Cerebellar cortex (tissue), 1 donor: ENCODE results near the gene TBRG1.

Experiments used
- DNase-seq: peaks from one replicate; pipeline ENCODE4 v3.0.0-alpha.2; 2015; ENCODE audit warnings: low spot score

Gene TBRG1

GRCh38 chr11:124612567-124613246 is 10.0 kb upstream of the TBRG1 start:
- no peak for DNase-seq

DNA sequence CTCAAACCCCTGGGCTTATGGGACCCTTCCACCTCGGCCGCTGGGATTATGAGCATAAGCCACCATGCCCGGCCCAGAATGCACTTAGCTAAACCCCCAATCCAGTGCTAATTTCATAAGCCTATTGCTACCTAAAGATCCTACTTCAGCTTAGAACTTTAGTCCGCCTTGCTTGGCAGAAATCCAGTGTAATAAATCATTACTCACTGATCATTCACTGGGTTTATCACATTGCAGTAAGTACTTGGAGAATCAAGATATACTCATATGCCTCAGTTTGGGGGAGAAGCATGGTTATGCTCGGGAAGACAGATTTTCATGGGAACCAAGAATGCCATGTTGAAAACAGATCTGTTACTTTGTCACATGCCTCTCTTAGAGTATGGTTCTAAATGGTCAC is 3.8 kb upstream of the TBRG1 start:
- DNase-seq = no peak

DNA sequence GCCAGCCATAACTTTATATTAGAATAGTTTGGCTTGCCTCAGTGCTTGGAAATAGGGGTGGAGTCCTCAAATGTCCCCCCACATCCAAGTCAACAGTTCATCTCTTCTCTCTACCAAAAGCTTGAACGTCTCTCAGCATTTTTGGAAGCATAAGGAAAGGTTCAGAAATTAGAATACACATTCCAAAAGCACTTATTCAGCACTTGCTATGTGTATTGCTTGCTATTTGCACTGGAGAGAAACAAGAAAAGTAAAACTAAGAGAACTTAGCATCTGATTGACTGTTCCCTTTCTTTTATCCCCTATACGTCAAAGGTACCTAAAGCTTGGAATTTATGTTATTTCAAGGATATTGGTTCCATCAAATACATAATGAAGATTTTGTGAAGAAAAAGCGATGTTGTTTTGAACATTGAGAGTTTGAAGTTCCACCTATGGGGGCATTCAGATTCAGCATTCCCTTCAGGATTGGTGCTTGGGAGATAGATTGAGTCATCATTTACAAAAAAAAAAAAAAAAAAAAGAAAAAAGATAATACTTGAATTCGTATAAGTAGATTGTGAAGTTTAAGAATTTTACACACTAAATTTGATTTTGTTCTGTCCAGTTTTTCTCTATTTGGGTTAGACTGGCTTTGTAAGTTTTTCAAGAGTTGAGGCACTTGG is 1.3 kb downstream of the TBRG1 start:
- DNase-seq = no peak

DNA sequence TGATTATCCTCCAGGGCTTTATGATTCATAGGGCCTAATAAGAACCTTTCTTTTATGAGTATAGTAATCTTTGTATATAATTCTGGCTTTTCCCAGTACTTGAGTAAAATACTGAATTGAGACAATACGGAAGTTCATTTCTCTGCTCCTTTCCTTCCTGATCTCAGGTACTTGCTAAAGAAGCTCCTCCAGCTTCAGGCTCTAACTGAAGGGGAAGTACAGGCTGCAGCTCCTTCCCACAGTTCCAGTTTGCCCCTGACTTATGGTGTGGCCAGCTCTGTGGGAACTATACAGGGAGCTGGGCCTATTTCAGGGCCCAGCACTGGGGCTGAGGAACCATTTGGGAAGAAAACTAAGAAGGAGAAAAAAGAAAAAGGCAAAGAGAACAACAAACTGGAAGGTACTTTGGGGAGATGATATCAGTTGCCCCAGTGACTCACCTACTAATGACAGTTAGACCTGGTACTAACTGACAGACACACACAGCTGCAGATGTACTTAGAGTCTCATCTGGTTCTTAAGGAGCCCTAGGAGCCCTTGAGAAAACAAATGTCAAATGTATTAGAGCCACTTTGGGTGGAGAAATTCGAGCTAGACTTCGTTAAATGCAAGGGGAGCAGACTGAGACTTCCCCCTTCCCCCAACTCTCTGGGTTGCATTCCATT is 3.0 kb downstream of the TBRG1 start:
- DNase-seq = no peak

DNA sequence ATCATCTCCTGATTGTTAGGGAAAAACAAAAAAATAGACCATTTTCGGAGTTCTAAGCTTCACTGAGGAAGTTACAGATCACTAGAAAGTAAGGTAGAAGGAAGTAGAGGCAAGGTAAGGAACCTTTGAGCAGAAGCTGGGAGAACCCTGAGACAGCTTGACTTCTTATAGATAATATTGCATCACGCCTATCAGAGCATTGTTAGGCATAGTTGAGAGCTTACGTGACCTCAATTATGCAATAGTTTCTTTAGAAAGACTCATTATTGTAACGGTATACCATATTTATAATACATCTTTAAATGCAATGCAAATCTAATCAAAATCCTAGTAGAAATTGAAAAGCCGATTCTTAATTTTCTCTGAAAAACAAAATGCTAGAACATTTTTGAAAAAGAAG is 4.9 kb downstream of the TBRG1 start:
- no peak for DNase-seq

DNA sequence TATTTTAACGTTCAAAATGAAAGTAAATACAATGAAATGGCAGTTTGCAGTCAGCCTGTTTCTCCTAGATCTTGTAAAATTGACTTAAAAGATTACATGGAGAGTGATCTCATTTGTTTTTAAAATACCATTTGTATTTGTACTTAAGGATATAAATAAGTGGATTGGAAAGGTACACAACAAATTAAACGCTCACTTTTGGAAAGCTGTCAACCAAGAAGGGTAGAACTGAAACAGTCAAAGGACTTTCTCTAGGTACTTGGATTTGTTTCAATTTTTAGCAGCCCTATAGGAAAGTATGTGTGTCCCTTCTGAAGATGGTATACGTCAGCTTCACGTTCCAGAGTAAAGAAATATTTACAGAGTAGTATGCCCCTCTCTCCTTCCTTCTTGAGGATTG is 7.3 kb downstream of the TBRG1 start:
- no peak for DNase-seq

DNA sequence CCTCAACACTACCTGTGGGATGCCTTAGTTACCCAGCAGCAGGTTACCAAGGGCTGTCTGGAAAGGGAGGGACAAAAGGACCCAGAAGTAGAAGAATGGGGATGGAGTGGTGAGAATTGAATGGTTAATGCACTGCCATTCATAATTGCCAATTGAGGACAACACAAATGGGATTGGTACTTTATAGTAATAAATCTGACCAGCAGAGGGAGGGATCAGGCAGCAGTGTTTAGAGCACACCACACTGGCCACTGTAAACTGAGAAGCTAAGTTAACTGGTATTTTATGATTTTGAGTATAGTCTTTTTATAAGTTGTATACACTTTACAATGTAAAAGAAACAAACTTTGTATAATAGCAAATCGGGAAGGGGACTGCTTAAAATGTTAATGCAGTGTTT is 10.7 kb downstream of the TBRG1 start:
- DNase-seq = no peak

GRCh38 chr11:124635932-124636331 is 13.3 kb downstream of the TBRG1 start:
- DNase-seq = no peak

GRCh38 chr11:124638500-124638899 is 15.8 kb downstream of the TBRG1 start:
- DNase-seq = no peak

DNA sequence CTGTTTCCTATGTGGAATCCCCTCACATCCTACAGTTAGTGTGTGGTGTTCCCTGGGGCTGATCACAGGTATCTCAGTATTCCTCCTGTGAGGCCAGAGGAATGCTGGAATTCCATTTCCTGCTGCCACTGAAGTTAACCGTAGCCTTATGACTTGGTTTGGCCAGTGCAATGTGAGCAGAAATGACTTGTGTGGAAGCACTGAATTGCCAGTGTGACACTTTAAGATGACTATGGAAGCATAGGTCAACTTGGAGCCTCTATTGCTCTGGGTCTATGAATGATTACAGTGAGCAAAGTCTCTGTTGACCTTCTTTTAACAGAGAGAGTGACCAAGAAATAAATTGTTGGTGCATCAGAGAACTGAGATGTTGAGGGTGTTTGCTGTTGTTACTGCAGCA is 16.5 kb downstream of the TBRG1 start:
- DNase-seq = no peak

- DNase-seq = no peak
These were observed 18.0 kb downstream of the TBRG1 start for GRCh38 chr11:124640666-124641065.

GRCh38 chr11:124642628-124643027 is 20.0 kb downstream of the TBRG1 start:
- no peak for DNase-seq

DNA sequence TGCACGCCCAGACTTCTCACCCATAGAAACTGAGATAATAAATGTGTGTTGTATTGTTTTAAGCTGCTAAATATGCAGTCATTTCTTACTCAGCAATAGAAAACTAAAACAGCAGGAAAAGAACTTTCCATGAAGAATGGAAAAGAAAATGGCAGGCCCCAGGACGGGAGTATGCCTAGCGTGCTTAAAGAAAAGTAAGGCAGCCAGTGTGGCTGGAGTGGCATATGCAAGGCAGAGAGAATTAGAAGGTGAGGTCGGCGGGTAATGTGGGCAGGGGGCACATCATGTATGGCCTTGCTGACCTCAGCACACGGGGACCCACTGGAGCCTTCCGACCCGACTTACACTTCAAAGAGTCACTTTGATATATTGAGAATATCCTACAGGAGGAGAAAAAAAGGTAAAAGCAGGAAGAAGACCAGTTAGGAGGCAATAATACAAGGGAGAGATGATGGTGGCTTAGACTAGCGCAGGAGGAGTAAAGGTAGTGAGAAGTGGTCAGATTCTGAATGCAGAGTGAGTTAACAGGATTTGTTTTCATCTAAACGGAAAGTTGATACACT is 20.5 kb downstream of the TBRG1 start:
- DNase-seq = no peak

- DNase-seq = no peak
These were observed 21.2 kb downstream of the TBRG1 start for GRCh38 chr11:124643605-124644425.

GRCh38 chr11:124644426-124645280 is 22.0 kb downstream of the TBRG1 start:
- peak; percentile 78 for DNase-seq

DNA sequence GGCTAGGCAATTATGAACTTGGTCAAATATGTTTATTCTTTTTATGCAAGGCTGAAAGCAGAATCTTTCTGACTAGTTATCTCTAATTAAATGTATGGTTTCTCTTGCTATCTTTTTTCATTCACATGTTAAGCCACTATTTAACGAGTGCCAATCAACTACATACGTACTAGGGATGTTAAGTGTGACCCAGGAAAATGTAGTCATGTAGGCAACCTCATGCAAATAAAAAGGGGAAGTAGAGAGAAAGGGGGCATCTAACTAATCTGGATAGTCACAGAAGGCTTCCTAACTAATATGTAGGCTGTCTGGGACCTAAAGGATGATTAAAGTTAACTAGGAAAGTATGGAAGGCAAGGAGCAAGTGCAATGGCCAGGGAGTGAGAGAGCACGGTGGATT is 23.5 kb downstream of the TBRG1 start:
- no peak for DNase-seq

DNA sequence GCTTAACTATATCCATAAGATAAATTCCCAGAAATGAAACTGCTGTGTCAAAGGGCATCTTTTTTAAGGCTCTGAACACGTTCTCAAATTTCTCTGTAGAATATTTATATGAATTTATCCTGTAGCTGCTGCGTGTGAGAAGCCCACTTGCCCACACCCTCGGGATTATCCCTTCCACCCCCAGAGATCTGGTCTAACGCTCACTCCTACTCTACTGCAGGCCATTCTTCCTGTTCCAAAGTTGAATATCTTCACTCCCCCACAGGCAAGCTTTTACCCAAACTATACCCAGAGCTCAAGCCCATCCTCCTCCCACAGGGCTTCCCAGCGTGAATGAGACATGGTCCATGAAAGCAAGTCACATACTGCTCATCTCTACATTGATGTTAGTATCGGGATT is 25.9 kb downstream of the TBRG1 start:
- DNase-seq = no peak

GRCh38 chr11:124656774-124657630 is 34.3 kb downstream of the TBRG1 start:
- no peak for DNase-seq

- DNase-seq = no peak
These were observed 35.2 kb downstream of the TBRG1 start for GRCh38 chr11:124657904-124658303.

DNA sequence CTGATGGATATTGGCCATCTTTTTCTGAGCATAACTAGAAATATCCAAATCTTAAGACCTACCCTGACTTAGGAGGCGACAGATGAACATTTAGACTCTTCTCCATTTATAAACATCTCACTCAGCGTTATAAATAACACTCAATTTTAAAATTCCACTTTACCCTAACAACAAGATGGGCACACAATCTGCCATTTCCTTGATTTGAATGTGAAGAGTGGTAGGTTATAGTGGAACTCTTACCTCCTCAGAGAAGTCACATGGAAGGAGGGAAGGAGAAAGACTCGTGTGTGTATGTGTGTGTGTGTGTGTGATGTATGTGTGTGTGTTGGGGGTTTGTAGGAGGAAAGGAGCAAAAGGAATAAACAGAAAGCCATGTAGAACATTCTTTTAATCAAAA is 35.8 kb downstream of the TBRG1 start:
- no peak for DNase-seq
